GM12878 (cell line): ENCODE measurements around the gene GRIK4. TPM values are rescaled to one million over a fixed set of nuclear protein-coding genes. Genes with fewer than 3 reads are reported as not detected.

Experiments used
- ATAC-seq: fragments of 200-7000 bp; cut with Tn5 transposase; 3 replicates; pipeline ENCODE4 v1.9.1; 2020; ENCODE audit warnings: mild to moderate bottlenecking, moderate library complexity
- BruUV-seq: library from RNA; stranded (reverse); fragments of 400-500 nt; replicated peaks from 2 replicates; lab custom pipeline; 2021; lab: Mats Ljungman, UMichigan
- CTCF ChIA-PET: fragments of 300-600 bp; sonication (Branson Sonifier 250); formaldehyde crosslinking; extraction: SDS; loops from one replicate; lab custom pipeline; 2021; ENCODE audit warnings: inconsistent platforms; lab: Yijun Ruan, JAX
- POLR2A ChIA-PET: fragments of 350-600 bp; formaldehyde crosslinking; extraction: SDS; loops from one replicate; lab custom pipeline; 2021; ENCODE audit warnings: inconsistent platforms; lab: Charles Lee
- RAD21 ChIA-PET: fragments of 300-600 bp; sonication (Branson Sonifier 250); formaldehyde crosslinking; loops from one replicate; lab custom pipeline; 2023; ENCODE audit warnings: antibody characterized with exemption; ENCODE audit not compliant: unreplicated experiment; lab: Charles Lee
- SMC1A ChIA-PET: fragments of 300-600 bp; sonication (Branson Sonifier 250); formaldehyde crosslinking; loops from one replicate; lab custom pipeline; 2023; ENCODE audit not compliant: unreplicated experiment, uncharacterized antibody; lab: Charles Lee
- DNase-seq: peaks from one replicate; pipeline ENCODE4 v3.0.0-alpha.2; 2011; ENCODE audit warnings: low read depth, low spot score
- FAIRE-seq: peaks from 3 replicates; lab custom pipeline; 2011; peaks lifted over from hg19 to GRCh38; lab: Jason Lieb, UNC
- H2AFZ ChIP-seq: 2 replicates; pipeline ENCODE4 v1.6.0; 2011; ENCODE audit warnings: low read depth, low read length, control low read depth; ENCODE audit not compliant: control insufficient read depth
- H3K27ac ChIP-seq: 2 replicates; pipeline ENCODE4 v1.5.1; 2011; ENCODE audit warnings: control low read depth; ENCODE audit not compliant: control insufficient read depth, insufficient read depth
- H3K27me3 ChIP-seq, 2 experiments: replicated peaks in 1 of 2; 2 replicates each; pipeline versions ENCODE4 v1.6.0 to v1.6.1; 2011; ENCODE audit warnings: low read length in 1 of 2; ENCODE audit not compliant: control insufficient read depth in 2 of 2, insufficient read depth in 2 of 2
- H3K36me3 ChIP-seq, 2 experiments: 2 replicates each; pipeline ENCODE4 v1.5.1; 2011; ENCODE audit warnings: low read length in 1 of 2; ENCODE audit not compliant: control insufficient read depth in 2 of 2, insufficient read depth in 2 of 2
- H3K4me1 ChIP-seq: 2 replicates; pipeline ENCODE4 v1.6.1; 2011; ENCODE audit warnings: mild to moderate bottlenecking, low read length, moderate library complexity, mixed read lengths; ENCODE audit not compliant: control insufficient read depth, insufficient read depth
- H3K4me2 ChIP-seq: 2 replicates; pipeline ENCODE4 v1.6.0; 2011; ENCODE audit warnings: control low read depth; ENCODE audit not compliant: control insufficient read depth, insufficient read depth
- H3K4me3 ChIP-seq: fragments of 200-600 bp; sonication (generic); 2 replicates; pipeline ENCODE4 v1.5.1; 2016
- H3K79me2 ChIP-seq: 2 replicates; pipeline ENCODE4 v1.6.0; 2011; ENCODE audit warnings: low read length; ENCODE audit not compliant: control insufficient read depth, insufficient read depth
- H3K9ac ChIP-seq: 2 replicates; pipeline ENCODE4 v1.8.0; 2011; ENCODE audit warnings: low read length, control low read depth, mixed read lengths; ENCODE audit not compliant: control insufficient read depth, insufficient read depth
- H3K9me3 ChIP-seq: replicated peaks from 3 replicates; pipeline ENCODE4 v1.5.1; 2011; ENCODE audit warnings: mild to moderate bottlenecking, low read length; ENCODE audit not compliant: control insufficient read depth, insufficient read depth
- H4K20me1 ChIP-seq: 2 replicates; pipeline ENCODE4 v1.6.0; 2011; ENCODE audit not compliant: control insufficient read depth, insufficient read depth
- ETV6 ChIP-seq, 2 experiments: fragments of 450-650 bp in 1 of 2; IDR thresholded peaks in 1 of 2; conservative IDR thresholded peaks in 1 of 2; 2 replicates each; pipeline ENCODE4 v1.6.1; 2014; ENCODE audit warnings: antibody characterized with exemption in 1 of 2, borderline replicate concordance in 1 of 2, low read depth in 1 of 2, mild to moderate bottlenecking in 1 of 2, moderate library complexity in 1 of 2
- LARP7 ChIP-seq: fragments of 450-650 bp; IDR thresholded peaks from 2 replicates; pipeline ENCODE4 v1.6.1; 2017; ENCODE audit warnings: mild to moderate bottlenecking
- NR2C2 ChIP-seq: IDR thresholded peaks from 2 replicates; pipeline ENCODE4 v1.6.1; 2011; ENCODE audit warnings: borderline replicate concordance, low read depth; ENCODE audit not compliant: control insufficient read depth, insufficient read length
- RAD51 ChIP-seq: fragments of 450-650 bp; IDR thresholded peaks from 2 replicates; pipeline ENCODE4 v1.6.1; 2016; ENCODE audit warnings: moderate library complexity, mild to moderate bottlenecking, inconsistent platforms
- RFX5 ChIP-seq: IDR thresholded peaks from 2 replicates; pipeline ENCODE4 v1.6.1; 2011; ENCODE audit warnings: low read depth, low read length, improper control_type of control experiment
- SIN3A ChIP-seq: IDR thresholded peaks from 2 replicates; pipeline ENCODE4 v1.6.1; 2012; ENCODE audit warnings: low read depth, low read length, improper control_type of control experiment
- SMC3 ChIP-seq: IDR thresholded peaks from 2 replicates; pipeline ENCODE4 v1.6.1; 2011; ENCODE audit warnings: low read length, improper control_type of control experiment, borderline replicate concordance
- YBX1 ChIP-seq: fragments of 450-650 bp; IDR thresholded peaks from 2 replicates; pipeline ENCODE4 v1.6.1; 2016; ENCODE audit warnings: antibody characterized with exemption
- ZBED1 ChIP-seq: IDR thresholded peaks from 2 replicates; pipeline ENCODE4 v1.6.1; 2016; ENCODE audit warnings: borderline replicate concordance
- ZNF217 ChIP-seq: fragments of 450-650 bp; IDR thresholded peaks from 2 replicates; pipeline ENCODE4 v1.6.1; 2017; ENCODE audit warnings: antibody characterized with exemption, mild to moderate bottlenecking
- ZNF24 ChIP-seq: fragments of 450-650 bp; IDR thresholded peaks from 2 replicates; pipeline ENCODE4 v1.6.1; 2017; ENCODE audit warnings: antibody characterized with exemption, mild to moderate bottlenecking
- ZZZ3 ChIP-seq: IDR thresholded peaks from 2 replicates; pipeline ENCODE4 v1.6.1; 2011; ENCODE audit warnings: low read depth; ENCODE audit not compliant: control insufficient read depth, insufficient read length
- whole genome bisulfite sequencing: methylation state at CpG from one replicate; pipeline ENCODE4 v1.1.6; 2016; ENCODE audit warnings: low lambda C conversion rate; ENCODE audit not compliant: insufficient replicate concordance, insufficient coverage; ENCODE audit errors: missing lambda C conversion rate; 5-methylcytosine and 5-hydroxymethylcytosine counted together
- in situ Hi-C: fragments of 300-500 bp; cut with MboI; formaldehyde crosslinking; loops from 9 replicates; pipeline ENCODE4 v1.14.3; 2018; ENCODE audit warnings: mixed read lengths
- intact Hi-C: fragments of 100-400 bp; cut with micrococcal nuclease; formaldehyde crosslinking; loops from one replicate; pipeline ENCODE4 v1.14.2; 2022; ENCODE audit not compliant: unreplicated experiment
- polyA plus RNA-seq, 11 experiments: library from polyadenylated mRNA; depleted of rRNA in 4 of 11; unstranded in 6 of 11; stranded (reverse) in 5 of 11; fragments of >200 nt; fragmentation: Nextera tagmentation in 4 of 11; fragmentation: Illumina TruSeq in 1 of 11; extraction: Ambion mirVana in 4 of 11; extraction: Trizol in 1 of 11; gene quantifications; 1 replicate in 1 of 11; 2 replicates in 10 of 11; pipeline versions ENCODE4 v1.2.1 to v1.2.3, GENCODE V29; 2011 to 2016; ENCODE audit warnings: inconsistent platforms in 2 of 11, missing spikeins in 2 of 11, low read depth in 1 of 11
- total RNA-seq, 4 experiments: library from RNA; depleted of rRNA in 3 of 4; stranded (reverse); fragments of >200 nt in 3 of 4; fragmentation: Illumina TruSeq in 1 of 4; extraction: Trizol in 1 of 4; gene quantifications; 2 replicates each; pipeline versions ENCODE4 v1.2.1 to v1.2.3, GENCODE V29; 2013 to 2021
- TF ChIP-seq, protein P1 (sequence below): IDR thresholded peaks from 2 replicates; pipeline ENCODE4 v1.6.1; 2011; ENCODE audit warnings: borderline replicate concordance, low read depth, mild to moderate bottlenecking, moderate library complexity, low read length; ENCODE audit not compliant: insufficient read depth, poor library complexity, severe bottlenecking
- TF ChIP-seq, protein P2 (sequence below): fragments of 450-650 bp; IDR thresholded peaks from 2 replicates; pipeline ENCODE4 v1.6.1; 2017; ENCODE audit warnings: low read depth, mild to moderate bottlenecking, moderate library complexity
- TF ChIP-seq, protein P3 (sequence below): fragments of 450-650 bp; IDR thresholded peaks from 2 replicates; pipeline ENCODE4 v1.6.1; 2017; ENCODE audit warnings: antibody characterized with exemption, mild to moderate bottlenecking, moderate library complexity
- TF ChIP-seq, protein P4 (sequence below): fragments of 150-350 bp; IDR thresholded peaks from 2 replicates; pipeline ENCODE4 v1.6.1; 2014; ENCODE audit warnings: mild to moderate bottlenecking, low read depth, low read length

GRIK4 gene
- total and polyA plus RNA-seq, 10 of the 15 experiments (the other 5 are each of a cell fraction or from before 2014, with no cell fraction given), result 0.33 to 3.6 (median 0.72) TPM

DNA sequence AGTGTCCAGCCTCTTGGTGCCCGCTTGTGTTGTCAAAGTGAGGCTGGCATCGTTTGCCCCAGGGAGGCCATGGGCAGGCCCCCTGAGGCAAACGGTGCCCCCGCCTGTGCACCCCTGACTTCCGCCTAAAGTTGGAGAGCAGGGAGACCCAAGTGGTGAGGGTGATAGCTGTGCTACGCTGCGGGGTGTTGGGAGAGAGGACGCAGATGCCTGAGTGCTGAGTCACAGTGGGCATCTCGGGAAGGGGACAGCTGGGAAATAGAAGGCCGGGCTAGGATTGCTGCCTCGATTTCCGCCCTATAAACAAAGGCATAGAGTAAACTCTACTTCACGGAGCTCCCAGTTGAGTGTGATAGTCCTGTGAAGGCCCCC, 5.8 kb downstream of the GRIK4 start (continued):
- TF ChIP-seq, protein P1, sequence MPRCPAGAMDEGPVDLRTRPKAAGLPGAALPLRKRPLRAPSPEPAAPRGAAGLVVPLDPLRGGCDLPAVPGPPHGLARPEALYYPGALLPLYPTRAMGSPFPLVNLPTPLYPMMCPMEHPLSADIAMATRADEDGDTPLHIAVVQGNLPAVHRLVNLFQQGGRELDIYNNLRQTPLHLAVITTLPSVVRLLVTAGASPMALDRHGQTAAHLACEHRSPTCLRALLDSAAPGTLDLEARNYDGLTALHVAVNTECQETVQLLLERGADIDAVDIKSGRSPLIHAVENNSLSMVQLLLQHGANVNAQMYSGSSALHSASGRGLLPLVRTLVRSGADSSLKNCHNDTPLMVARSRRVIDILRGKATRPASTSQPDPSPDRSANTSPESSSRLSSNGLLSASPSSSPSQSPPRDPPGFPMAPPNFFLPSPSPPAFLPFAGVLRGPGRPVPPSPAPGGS, result no peak
- TF ChIP-seq ZBED1, result no peak
- TF ChIP-seq ZZZ3, result no peak
- TF ChIP-seq RFX5, result no peak
- TF ChIP-seq, protein P2, sequence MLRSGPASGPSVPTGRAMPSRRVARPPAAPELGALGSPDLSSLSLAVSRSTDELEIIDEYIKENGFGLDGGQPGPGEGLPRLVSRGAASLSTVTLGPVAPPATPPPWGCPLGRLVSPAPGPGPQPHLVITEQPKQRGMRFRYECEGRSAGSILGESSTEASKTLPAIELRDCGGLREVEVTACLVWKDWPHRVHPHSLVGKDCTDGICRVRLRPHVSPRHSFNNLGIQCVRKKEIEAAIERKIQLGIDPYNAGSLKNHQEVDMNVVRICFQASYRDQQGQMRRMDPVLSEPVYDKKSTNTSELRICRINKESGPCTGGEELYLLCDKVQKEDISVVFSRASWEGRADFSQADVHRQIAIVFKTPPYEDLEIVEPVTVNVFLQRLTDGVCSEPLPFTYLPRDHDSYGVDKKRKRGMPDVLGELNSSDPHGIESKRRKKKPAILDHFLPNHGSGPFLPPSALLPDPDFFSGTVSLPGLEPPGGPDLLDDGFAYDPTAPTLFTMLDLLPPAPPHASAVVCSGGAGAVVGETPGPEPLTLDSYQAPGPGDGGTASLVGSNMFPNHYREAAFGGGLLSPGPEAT, result no peak
- no peak for TF ChIP-seq SMC3
- no peak for TF ChIP-seq LARP7
- no peak for TF ChIP-seq RAD51
- TF ChIP-seq ZNF217, result no peak

DNA sequence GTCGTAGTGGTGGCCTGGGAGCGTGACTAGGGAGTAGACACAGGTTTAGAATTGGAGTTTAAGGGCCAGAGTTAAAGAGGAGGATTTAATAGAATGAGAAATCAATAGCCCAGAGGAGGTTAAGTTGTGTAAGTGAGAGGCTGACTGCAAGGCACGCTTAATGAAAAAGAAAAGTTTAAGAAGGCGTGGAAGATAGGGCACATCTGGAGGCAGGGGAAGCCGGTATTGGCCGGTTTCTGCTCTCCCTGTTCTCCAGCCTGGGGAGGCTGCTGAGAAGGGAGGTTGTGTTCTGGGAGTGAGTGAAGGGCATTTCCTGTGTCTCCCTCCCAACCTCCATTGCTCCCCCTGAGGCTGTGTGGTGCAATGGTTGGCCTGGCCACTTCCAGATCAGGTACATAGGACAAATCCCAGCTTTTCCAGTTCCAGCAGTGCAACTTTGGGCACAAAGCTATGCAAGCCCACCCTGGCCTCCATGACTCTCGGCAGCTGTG, 6.3 kb downstream of the GRIK4 start:
- in situ Hi-C loops (loop anchor here (10.0 kb wide), 1 partner anchor 167 kb away; no protein-coding TSS in a partner anchor), intact Hi-C loops (no loop called here)
- DNase-seq, result no peak
- CTCF ChIA-PET, result interaction anchor here (1.6 to 2.4 kb wide), 3 partner anchors 167 to 179 kb away, joined by 5 to 11 read pairs (median 10); no protein-coding TSS in a partner anchor
- Histone ChIP-seq H3K4me2 (no peak overlapping the region), H3K27ac (no peak overlapping the region), H3K4me3 (no peak overlapping the region), H2AFZ (no peak overlapping the region), H3K4me1 (no peaks in the 10 kb centered on the region), H3K27me3 (no peaks in the 10 kb centered on the region), H3K79me2 (no peaks in the 10 kb centered on the region), H4K20me1 (no peaks in the 10 kb centered on the region; the same call in 1 of the 2 replicates), H3K9me3 (no peaks in the 10 kb centered on the region), H3K36me3 (no peaks in the 10 kb centered on the region; a peak in 1 of 4 replicates), H3K9ac (no peak overlapping the region)
- RAD21 ChIA-PET, result interaction anchor here (1.0 kb wide), 1 partner anchor 167 kb away, joined by 3 read pairs; no protein-coding TSS in a partner anchor
- ATAC-seq, result no peak
- no peak for FAIRE-seq
- POLR2A ChIA-PET, result no interaction called here
- BruUV-seq, result no TSS peak
- SMC1A ChIA-PET, result interaction anchor here (0.9 to 1.4 kb wide), 2 partner anchors 112 to 202 kb away, joined by 3 read pairs; no protein-coding TSS in a partner anchor
- WGBS, result 37% methylated on average over 7 of the region's 7 CpGs
- TF ChIP-seq, protein P3, sequence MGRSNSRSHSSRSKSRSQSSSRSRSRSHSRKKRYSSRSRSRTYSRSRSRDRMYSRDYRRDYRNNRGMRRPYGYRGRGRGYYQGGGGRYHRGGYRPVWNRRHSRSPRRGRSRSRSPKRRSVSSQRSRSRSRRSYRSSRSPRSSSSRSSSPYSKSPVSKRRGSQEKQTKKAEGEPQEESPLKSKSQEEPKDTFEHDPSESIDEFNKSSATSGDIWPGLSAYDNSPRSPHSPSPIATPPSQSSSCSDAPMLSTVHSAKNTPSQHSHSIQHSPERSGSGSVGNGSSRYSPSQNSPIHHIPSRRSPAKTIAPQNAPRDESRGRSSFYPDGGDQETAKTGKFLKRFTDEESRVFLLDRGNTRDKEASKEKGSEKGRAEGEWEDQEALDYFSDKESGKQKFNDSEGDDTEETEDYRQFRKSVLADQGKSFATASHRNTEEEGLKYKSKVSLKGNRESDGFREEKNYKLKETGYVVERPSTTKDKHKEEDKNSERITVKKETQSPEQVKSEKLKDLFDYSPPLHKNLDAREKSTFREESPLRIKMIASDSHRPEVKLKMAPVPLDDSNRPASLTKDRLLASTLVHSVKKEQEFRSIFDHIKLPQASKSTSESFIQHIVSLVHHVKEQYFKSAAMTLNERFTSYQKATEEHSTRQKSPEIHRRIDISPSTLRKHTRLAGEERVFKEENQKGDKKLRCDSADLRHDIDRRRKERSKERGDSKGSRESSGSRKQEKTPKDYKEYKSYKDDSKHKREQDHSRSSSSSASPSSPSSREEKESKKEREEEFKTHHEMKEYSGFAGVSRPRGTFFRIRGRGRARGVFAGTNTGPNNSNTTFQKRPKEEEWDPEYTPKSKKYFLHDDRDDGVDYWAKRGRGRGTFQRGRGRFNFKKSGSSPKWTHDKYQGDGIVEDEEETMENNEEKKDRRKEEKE, result no peak
- TF ChIP-seq SIN3A, result no peak
- TF ChIP-seq NR2C2, result no peak
- TF ChIP-seq YBX1, result no peak
- no peak for TF ChIP-seq ETV6 (conservative IDR thresholded peaks at IDR 0.05 in 1 of 2, IDR thresholded peaks at IDR 0.05 in 1 of 2; ENCODE audit: borderline replicate concordance in 1 of 2, low read depth in 1 of 2)
- TF ChIP-seq ZNF24, result no peak
- TF ChIP-seq, protein P4, sequence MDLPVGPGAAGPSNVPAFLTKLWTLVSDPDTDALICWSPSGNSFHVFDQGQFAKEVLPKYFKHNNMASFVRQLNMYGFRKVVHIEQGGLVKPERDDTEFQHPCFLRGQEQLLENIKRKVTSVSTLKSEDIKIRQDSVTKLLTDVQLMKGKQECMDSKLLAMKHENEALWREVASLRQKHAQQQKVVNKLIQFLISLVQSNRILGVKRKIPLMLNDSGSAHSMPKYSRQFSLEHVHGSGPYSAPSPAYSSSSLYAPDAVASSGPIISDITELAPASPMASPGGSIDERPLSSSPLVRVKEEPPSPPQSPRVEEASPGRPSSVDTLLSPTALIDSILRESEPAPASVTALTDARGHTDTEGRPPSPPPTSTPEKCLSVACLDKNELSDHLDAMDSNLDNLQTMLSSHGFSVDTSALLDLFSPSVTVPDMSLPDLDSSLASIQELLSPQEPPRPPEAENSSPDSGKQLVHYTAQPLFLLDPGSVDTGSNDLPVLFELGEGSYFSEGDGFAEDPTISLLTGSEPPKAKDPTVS, result no peak
